ENCODE data around the gene TSR3. TPM values are rescaled to one million over a fixed set of nuclear protein-coding genes. Genes with fewer than 3 reads are reported as not detected.

Gene TSR3
- total and polyA plus RNA-seq, 2 of the 13 experiments (the other 11 are each of a cell fraction or from before 2014, with no cell fraction given) = 24.2 to 51.0 TPM

DNA sequence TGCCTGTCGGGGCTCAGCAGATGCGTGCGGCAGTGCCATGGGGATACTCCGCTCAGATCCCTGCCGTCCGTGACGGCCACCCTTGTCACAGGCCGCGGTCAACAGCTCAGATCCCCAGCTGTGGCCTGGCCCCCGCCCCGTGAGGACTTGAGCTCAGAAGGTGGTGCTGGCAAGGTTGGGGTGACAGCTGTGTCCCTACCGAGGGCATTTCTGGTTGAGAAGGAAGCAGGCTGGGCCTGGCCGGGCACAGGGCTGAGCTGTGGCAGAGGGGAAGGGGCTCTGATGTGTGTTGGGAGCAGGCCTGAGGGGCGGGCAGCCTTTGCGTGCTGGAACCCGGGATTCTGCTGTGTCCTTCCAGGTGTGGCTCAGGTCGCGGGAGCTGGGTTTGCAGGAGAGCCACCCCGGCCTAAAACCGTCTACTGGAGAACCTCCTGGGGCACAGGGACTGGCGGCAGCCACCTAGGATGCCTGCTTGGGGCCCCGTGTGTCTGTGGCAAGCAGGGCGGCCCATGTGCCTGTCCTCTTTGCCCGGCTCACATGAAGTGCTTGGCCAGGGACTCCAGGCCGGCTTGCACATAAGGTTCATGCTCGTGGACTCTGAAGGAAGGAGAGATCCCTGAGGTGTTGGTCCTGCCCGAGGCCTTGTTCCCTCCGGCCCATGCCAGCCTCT, 37.1 kb downstream of the TSR3 start:
- Histone ChIP-seq H3K27me3 (ENCODE audit: control insufficient read depth in 1 of 2, insufficient read depth in 2 of 2, low read length in 2 of 2) (no peaks in the 10 kb centered on the region; a peak in 2 of 5 replicates), H3K36me3 (replicated peaks in 1 of 2; ENCODE audit: control insufficient read depth in 1 of 2, insufficient read depth in 2 of 2, low read length in 2 of 2) (peaks cover 42 to 74% of the 10 kb centered on the region in 2 experiments; a peak in 4 of 5 replicates), H3K4me2 (ENCODE audit: low read depth, low read length) (no peak overlapping the region), H3K4me1 (ENCODE audit: insufficient read depth, low read length) (peaks cover 20% of the 10 kb centered on the region), H3K27ac (ENCODE audit: extremely low read length, insufficient read depth, low read length) (no peak overlapping the region), H3K4me3 (replicated peaks in 1 of 3; ENCODE audit: insufficient read depth in 1 of 3, low read depth in 2 of 3, low read length in 3 of 3) (no peak overlapping the region), H2AFZ (ENCODE audit: low read length) (no peak overlapping the region), H3K9ac (ENCODE audit: insufficient read depth, low read depth, low read length) (no peak overlapping the region), H3K9me3 (ENCODE audit: low read length) (no peaks in the 10 kb centered on the region), H3K79me2 (ENCODE audit: insufficient read depth, low read length) (peaks cover 63% of the 10 kb centered on the region), H4K20me1 (ENCODE audit: insufficient read depth, low read length) (peaks cover 52% of the 10 kb centered on the region)
- FAIRE-seq = no peak
- no TSS peak for BruUV-seq (replicated peaks)
- TF ChIP-seq SRY (CRISPR knock-in tag; IDR thresholded peaks at IDR 0.05) = no peak
- no peak for TF ChIP-seq SPEN (CRISPR knock-in tag; IDR thresholded peaks at IDR 0.05; ENCODE audit: low read depth)
- no peak for TF ChIP-seq ZNF414 (CRISPR knock-in tag; IDR thresholded peaks at IDR 0.05)
- no peak for TF ChIP-seq JUN (CRISPR knock-in tag; IDR thresholded peaks at IDR 0.05)
- TF ChIP-seq DMAP1 (CRISPR knock-in tag; IDR thresholded peaks at IDR 0.05) = no peak
- no peak for TF ChIP-seq HMGA1 (CRISPR knock-in tag; conservative IDR thresholded peaks at IDR 0.05)
- no peak for TF ChIP-seq ZMYM2 (CRISPR knock-in tag; IDR thresholded peaks at IDR 0.05)
- no peak for TF ChIP-seq PPARG (CRISPR knock-in tag; conservative IDR thresholded peaks at IDR 0.05)
- no peak for TF ChIP-seq MIER3 (CRISPR knock-in tag; IDR thresholded peaks at IDR 0.05; ENCODE audit: borderline replicate concordance)
- TF ChIP-seq MEIS2 (CRISPR knock-in tag; IDR thresholded peaks at IDR 0.05) = no peak
- no peak for TF ChIP-seq ZNF572 (CRISPR knock-in tag; IDR thresholded peaks at IDR 0.05)
- no peak for TF ChIP-seq ZFP1 (CRISPR knock-in tag; IDR thresholded peaks at IDR 0.05)
- TF ChIP-seq YEATS2 (CRISPR knock-in tag; IDR thresholded peaks at IDR 0.05; ENCODE audit: borderline replicate concordance) = no peak
- TF ChIP-seq ZSCAN25 (CRISPR knock-in tag; IDR thresholded peaks at IDR 0.05) = no peak
- TF ChIP-seq ZSCAN21 (CRISPR knock-in tag; IDR thresholded peaks at IDR 0.05; ENCODE audit: borderline replicate concordance) = no peak
- TF ChIP-seq, protein P1, sequence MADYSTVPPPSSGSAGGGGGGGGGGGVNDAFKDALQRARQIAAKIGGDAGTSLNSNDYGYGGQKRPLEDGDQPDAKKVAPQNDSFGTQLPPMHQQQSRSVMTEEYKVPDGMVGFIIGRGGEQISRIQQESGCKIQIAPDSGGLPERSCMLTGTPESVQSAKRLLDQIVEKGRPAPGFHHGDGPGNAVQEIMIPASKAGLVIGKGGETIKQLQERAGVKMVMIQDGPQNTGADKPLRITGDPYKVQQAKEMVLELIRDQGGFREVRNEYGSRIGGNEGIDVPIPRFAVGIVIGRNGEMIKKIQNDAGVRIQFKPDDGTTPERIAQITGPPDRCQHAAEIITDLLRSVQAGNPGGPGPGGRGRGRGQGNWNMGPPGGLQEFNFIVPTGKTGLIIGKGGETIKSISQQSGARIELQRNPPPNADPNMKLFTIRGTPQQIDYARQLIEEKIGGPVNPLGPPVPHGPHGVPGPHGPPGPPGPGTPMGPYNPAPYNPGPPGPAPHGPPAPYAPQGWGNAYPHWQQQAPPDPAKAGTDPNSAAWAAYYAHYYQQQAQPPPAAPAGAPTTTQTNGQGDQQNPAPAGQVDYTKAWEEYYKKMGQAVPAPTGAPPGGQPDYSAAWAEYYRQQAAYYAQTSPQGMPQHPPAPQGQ (CRISPR knock-in tag; IDR thresholded peaks at IDR 0.05; ENCODE audit: borderline replicate concordance) = no peak
- no peak for TF ChIP-seq ZNF136 (CRISPR knock-in tag; IDR thresholded peaks at IDR 0.05; ENCODE audit: low read depth)
- ChIA-PET POLR2A (no interaction called here), CTCF (ENCODE audit: low intra/inter-chr PET ratio, low total read pairs) (no interaction called here)
- no peak for DNase-seq (ENCODE audit: low spot score)
- in situ Hi-C loops (cut with HindIII; ENCODE audit: extremely low pct_ligation_motif_present, low pct_unique_long_range_greater_than_20kb) (no loop called here), intact Hi-C loops (cut with micrococcal nuclease; ENCODE audit: unreplicated experiment) (no loop called here)
- no peak for ATAC-seq
- 97% methylated on average over 15 of the region's 28 CpGs for WGBS (ENCODE audit: low lambda C conversion rate)
